Ovary (tissue), 9 donors: ENCODE results near the gene CHRNA5. TPM values are rescaled to one million over a fixed set of nuclear protein-coding genes. Genes with fewer than 3 reads are reported as not detected.

Experiments
- DNase-seq, 5 donors: peaks; one replicate each; pipeline ENCODE4 v3.0.0-alpha.2; 2019 to 2020
- H3K27ac ChIP-seq, 2 donors: fragments of 200-600 bp; one replicate each; pipeline versions ENCODE4 v1.5.1 to v1.8.0; 2019 to 2022
- H3K27me3 ChIP-seq: fragments of 200-600 bp; one replicate; pipeline ENCODE4 v1.8.0; 2022
- H3K36me3 ChIP-seq: fragments of 200-600 bp; sonication (generic); one replicate; pipeline ENCODE4 v1.5.1; 2019
- H3K4me1 ChIP-seq: one replicate; pipeline ENCODE4 v1.8.1; 2013; ENCODE audit warnings: mild to moderate bottlenecking, moderate library complexity; ENCODE audit not compliant: insufficient read depth
- H3K4me3 ChIP-seq: fragments of 200-600 bp; sonication (generic); one replicate; pipeline ENCODE4 v1.5.1; 2017
- H3K9me3 ChIP-seq, 2 donors: fragments of 200-600 bp in 1 of 2; sonication (generic) in 1 of 2; one replicate each; pipeline versions ENCODE4 v1.5.1 to v1.8.1; 2013 to 2019; ENCODE audit warnings: mild to moderate bottlenecking in 1 of 2, moderate library complexity in 1 of 2
- CTCF ChIP-seq, 3 donors: fragments of 450-650 bp in 2 of 3; fragments of 200-600 bp in 1 of 3; IDR thresholded peaks; one replicate each; pipeline versions ENCODE4 v1.5.1 to v1.8.0; 2016 to 2022; ENCODE audit warnings: antibody characterized with exemption in 3 of 3, mild to moderate bottlenecking in 1 of 3
- EP300 ChIP-seq: sonication (generic); formaldehyde crosslinking; IDR thresholded peaks from one replicate; pipeline ENCODE4 v1.6.1; 2017; ENCODE audit warnings: antibody characterized with exemption
- POLR2A ChIP-seq: fragments of 450-650 bp; IDR thresholded peaks from one replicate; pipeline ENCODE4 v1.6.1; 2017; ENCODE audit warnings: antibody characterized with exemption, mild to moderate bottlenecking, moderate library complexity
- WGBS, 3 donors: extraction: QIAGEN DNeasy Blood & Tissue Kit in 1 of 3; methylation state at CpG; one replicate each; pipeline versions ENCODE4 v1.1.5 to v1.1.7; 2013 to 2017; 5-methylcytosine and 5-hydroxymethylcytosine counted together
- intact Hi-C, 4 donors: fragments of 100-400 bp; cut with DNase I; formaldehyde crosslinking; loops; one replicate each; pipeline versions ENCODE4 v1.11.0 to v1.15.1; 2022 to 2023
- polyA plus RNA-seq, 2 donors: library from polyadenylated mRNA; stranded (reverse); fragments of 200-250 nt in 1 of 2; fragments of 350-450 nt in 1 of 2; fragmentation: Illumina TruSeq in 1 of 2; extraction: RNeasy Lipid Tissue Mini Kit (QIAGEN cat#74804) in 1 of 2; gene quantifications; one replicate each; pipeline ENCODE4 v1.2.3, GENCODE V29; 2013 to 2014
- total RNA-seq, 7 donors: library from RNA; depleted of rRNA in 2 of 7; stranded (reverse); fragments of >200 nt in 2 of 7; fragmentation: NEBNext Ultra II Directional in 3 of 7; extraction: Animal tissue kit (Norgen Biotek cat#: 25700) in 3 of 7; gene quantifications; one replicate each; pipeline versions ENCODE4 v1.1.0 to v1.2.4, GENCODE V29; 2016 to 2023
- donor health status: DM: no; HTN: no; CAD: no; lungs with moderate emphysema.
- donor health status: DM: no; HTN: no; CAD: no.
- donor health status: Bipolar disorder and iron deficiency.
- donor health status: DM: yes; HTN: yes; CAD: no.
- donor health status: DM: no; HTN: no; CAD: no.
- donor health status: DM: yes; HTN: yes; CAD: no.

CHRNA5 gene
- total and polyA plus RNA-seq, 9 donors = 0.42 to 2.2 (median 0.74) TPM

GRCh38 chr15:78619022-78619950 is 54.0 kb downstream of the CHRNA5 start:
- Histone ChIP-seq H3K27me3 (no peaks in the 10 kb centered on the region), H3K4me3 (no peak overlapping the region)

DNA sequence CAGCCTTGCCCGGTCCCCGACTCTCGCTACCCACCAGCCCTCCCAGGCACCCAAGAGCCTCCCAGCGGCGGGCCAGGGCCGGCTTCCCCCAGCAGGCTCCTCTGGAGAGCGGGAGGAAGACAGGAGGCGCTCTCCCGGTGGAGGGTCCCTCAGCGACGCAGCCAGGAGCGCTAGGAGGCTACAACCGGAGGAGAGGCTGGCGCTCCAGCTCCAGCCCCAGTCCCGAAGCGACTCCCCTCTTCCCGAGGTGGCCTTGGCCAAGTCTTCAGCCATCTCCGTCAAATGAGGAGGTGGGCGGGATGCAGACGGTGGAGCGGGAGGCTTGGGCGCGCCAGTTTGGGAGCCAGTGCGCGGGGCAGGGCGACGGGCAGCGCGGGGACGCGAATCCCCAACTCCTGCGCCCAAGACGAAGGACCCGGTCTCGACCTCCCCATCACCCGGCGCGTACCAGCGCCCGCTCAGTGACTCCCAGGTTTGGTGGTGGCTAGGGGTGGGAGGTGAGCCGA is 54.8 kb downstream of the CHRNA5 start:
- H3K36me3 ChIP-seq = no peaks in the 10 kb centered on the region
- 1 to 4% (median 2%) methylated on average over 6 to 41 of the region's 41 CpGs for WGBS, 3 donors
- no peak overlapping the region for H3K27ac ChIP-seq
- peak in 1 of 5 donors; percentile 8 for DNase-seq
- H3K27me3 ChIP-seq = no peaks in the 10 kb centered on the region
- intact Hi-C loops = loop anchor here in 2 of 4 donors (10.0 kb wide), 2 partner anchors 85 to 565 kb away; no protein-coding TSS in a partner anchor
- H3K9me3 ChIP-seq = no peaks in the 10 kb centered on the region
- peak overlapping the region; percentile 3 for H3K4me3 ChIP-seq
- H3K4me1 ChIP-seq = peaks cover 2% of the 10 kb centered on the region
- TF ChIP-seq POLR2A (no peak), CTCF (IDR thresholded peaks at IDR 0.05) (no peak), EP300 (no peak)

More at GRCh38 chr15:78619022-78619950, 54.0 kb downstream of the CHRNA5 start:
- no peak overlapping the region for H3K27ac ChIP-seq
- DNase-seq = peak in 1 of 5 donors; percentile 5
- intact Hi-C loops = loop anchor here in 3 of 4 donors (2.0 to 5.0 kb wide), 5 partner anchors 88 to 568 kb away; no protein-coding TSS in a partner anchor
- H3K4me1 ChIP-seq = peaks cover 2% of the 10 kb centered on the region
- no peak for TF ChIP-seq POLR2A
- TF ChIP-seq CTCF (IDR thresholded peaks at IDR 0.05) = no peak
- TF ChIP-seq EP300 = no peak
- H3K9me3 ChIP-seq = no peaks in the 10 kb centered on the region
- WGBS, 3 donors = 41 to 51% (median 45%) methylated on average over 20 of the region's 20 CpGs
- no peaks in the 10 kb centered on the region for H3K36me3 ChIP-seq

- TF ChIP-seq CTCF (IDR thresholded peaks at IDR 0.05) (no peak), EP300 (no peak), POLR2A (no peak)
- H3K27ac ChIP-seq = no peak within 1 kb of the TSS
- peak within 1 kb of the TSS; percentile 3 for H3K4me3 ChIP-seq
- no peaks in the 10 kb centered on the region for H3K27me3 ChIP-seq
- no peaks in the 10 kb centered on the region for H3K9me3 ChIP-seq
- no peak for DNase-seq
- peaks cover 2% of the 10 kb centered on the region for H3K4me1 ChIP-seq
- H3K36me3 ChIP-seq = no peaks in the 10 kb centered on the region
- 2 to 6% (median 3%) methylated on average over 51 to 102 of the region's 102 CpGs for WGBS, 3 donors
- intact Hi-C loops = loop anchor here in 2 of 4 donors (10.0 kb wide), 2 partner anchors 84 to 564 kb away; no protein-coding TSS in a partner anchor
These were observed 55.5 kb downstream of the CHRNA5 start, which contains the start of gene CHRNA3 for GRCh38 chr15:78620527-78621421. TSS of gene CHRNA3 (minus strand) at chr15:78620996. CDS start at chr15:78620794, 202 bp downstream.
